Panc1 (cell line): ENCODE results near the gene RPL38.

Experiments
- POLR2AphosphoS5 ChIP-seq: IDR thresholded peaks from 2 replicates; pipeline ENCODE4 v1.6.1; 2012; ENCODE audit warnings: mild to moderate bottlenecking, low read depth, low read length, moderate library complexity
- SIN3A ChIP-seq: IDR thresholded peaks from 2 replicates; pipeline ENCODE4 v1.6.1; 2012; ENCODE audit warnings: low read depth, mild to moderate bottlenecking, low read length, moderate library complexity, borderline replicate concordance; ENCODE audit not compliant: insufficient read depth
- TCF7L2 ChIP-seq: IDR thresholded peaks from 2 replicates; pipeline ENCODE4 v1.6.1; 2011; ENCODE audit warnings: mild to moderate bottlenecking, low read depth, low read length, inconsistent platforms
- TF ChIP-seq, protein P1 (sequence below): fragments of 450-650 bp; IDR thresholded peaks from 2 replicates; pipeline ENCODE4 v1.5.1; 2017; ENCODE audit warnings: mild to moderate bottlenecking
- TF ChIP-seq, protein P2 (sequence below), 2 experiments: IDR thresholded peaks; 2 replicates each; pipeline ENCODE4 v1.6.1; 2011 to 2012; ENCODE audit warnings: low read depth in 2 of 2, control low read depth in 1 of 2, low read length in 1 of 2, mild to moderate bottlenecking in 1 of 2, moderate library complexity in 1 of 2; ENCODE audit not compliant: insufficient read depth in 1 of 2

DNA sequence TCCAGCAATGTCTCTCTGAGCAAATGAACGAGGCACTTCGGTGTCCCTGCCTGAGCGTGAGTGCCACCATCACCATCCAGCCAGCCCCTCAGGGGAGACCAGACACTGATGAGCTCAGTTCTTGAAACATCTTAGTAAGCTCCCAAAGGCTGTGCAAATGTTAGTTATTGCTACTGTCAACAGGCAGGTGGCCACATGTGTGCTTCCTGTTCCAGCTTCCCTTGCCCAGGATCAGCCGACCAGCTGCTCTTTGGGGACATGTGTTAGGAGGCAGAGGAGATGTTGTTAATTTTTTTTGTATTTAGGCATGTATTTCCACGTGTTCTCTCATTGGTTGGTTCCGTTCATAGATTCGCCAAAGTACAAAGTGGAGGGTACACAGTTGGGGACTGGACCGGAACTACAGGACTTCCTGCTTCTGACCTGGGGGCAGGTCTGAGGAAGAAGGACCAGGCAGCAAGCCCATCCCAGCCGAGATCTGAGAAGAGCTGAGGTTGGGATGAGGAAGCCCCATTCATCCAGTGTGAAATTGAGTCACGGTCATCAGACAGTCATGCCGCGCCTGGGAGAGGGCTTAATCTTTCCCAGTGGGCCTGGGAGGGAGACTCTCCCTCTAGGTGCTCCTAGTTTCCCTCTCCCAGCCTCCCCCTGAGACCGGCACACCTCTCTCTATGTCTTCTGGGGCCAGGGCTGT is 13.7 kb downstream of the RPL38 start:
- TF ChIP-seq, protein P1, sequence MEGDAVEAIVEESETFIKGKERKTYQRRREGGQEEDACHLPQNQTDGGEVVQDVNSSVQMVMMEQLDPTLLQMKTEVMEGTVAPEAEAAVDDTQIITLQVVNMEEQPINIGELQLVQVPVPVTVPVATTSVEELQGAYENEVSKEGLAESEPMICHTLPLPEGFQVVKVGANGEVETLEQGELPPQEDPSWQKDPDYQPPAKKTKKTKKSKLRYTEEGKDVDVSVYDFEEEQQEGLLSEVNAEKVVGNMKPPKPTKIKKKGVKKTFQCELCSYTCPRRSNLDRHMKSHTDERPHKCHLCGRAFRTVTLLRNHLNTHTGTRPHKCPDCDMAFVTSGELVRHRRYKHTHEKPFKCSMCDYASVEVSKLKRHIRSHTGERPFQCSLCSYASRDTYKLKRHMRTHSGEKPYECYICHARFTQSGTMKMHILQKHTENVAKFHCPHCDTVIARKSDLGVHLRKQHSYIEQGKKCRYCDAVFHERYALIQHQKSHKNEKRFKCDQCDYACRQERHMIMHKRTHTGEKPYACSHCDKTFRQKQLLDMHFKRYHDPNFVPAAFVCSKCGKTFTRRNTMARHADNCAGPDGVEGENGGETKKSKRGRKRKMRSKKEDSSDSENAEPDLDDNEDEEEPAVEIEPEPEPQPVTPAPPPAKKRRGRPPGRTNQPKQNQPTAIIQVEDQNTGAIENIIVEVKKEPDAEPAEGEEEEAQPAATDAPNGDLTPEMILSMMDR = no peak
- no peak for TF ChIP-seq POLR2AphosphoS5
- no peak for TF ChIP-seq TCF7L2
- TF ChIP-seq SIN3A = no peak
- TF ChIP-seq, protein P2, sequence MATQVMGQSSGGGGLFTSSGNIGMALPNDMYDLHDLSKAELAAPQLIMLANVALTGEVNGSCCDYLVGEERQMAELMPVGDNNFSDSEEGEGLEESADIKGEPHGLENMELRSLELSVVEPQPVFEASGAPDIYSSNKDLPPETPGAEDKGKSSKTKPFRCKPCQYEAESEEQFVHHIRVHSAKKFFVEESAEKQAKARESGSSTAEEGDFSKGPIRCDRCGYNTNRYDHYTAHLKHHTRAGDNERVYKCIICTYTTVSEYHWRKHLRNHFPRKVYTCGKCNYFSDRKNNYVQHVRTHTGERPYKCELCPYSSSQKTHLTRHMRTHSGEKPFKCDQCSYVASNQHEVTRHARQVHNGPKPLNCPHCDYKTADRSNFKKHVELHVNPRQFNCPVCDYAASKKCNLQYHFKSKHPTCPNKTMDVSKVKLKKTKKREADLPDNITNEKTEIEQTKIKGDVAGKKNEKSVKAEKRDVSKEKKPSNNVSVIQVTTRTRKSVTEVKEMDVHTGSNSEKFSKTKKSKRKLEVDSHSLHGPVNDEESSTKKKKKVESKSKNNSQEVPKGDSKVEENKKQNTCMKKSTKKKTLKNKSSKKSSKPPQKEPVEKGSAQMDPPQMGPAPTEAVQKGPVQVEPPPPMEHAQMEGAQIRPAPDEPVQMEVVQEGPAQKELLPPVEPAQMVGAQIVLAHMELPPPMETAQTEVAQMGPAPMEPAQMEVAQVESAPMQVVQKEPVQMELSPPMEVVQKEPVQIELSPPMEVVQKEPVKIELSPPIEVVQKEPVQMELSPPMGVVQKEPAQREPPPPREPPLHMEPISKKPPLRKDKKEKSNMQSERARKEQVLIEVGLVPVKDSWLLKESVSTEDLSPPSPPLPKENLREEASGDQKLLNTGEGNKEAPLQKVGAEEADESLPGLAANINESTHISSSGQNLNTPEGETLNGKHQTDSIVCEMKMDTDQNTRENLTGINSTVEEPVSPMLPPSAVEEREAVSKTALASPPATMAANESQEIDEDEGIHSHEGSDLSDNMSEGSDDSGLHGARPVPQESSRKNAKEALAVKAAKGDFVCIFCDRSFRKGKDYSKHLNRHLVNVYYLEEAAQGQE (IDR thresholded peaks at IDR 0.05; ENCODE audit: insufficient read depth in 1 of 2, low read depth in 2 of 2, low read length in 1 of 2) = no peak
